GM19372 (cell line): ENCODE measurements around the gene ECSIT.
"Not testable (repeated sequence)": the region's sequence is repeated elsewhere in the genome, so short reads cannot be mapped to it uniquely, and the experiment has no call there.

Experiments
- ATAC-seq: cut with Tn5 transposase; IDR thresholded peaks from one replicate; pipeline ENCODE4 v1.9.1; 2021; ENCODE audit warnings: mild to moderate bottlenecking, low read depth, moderate library complexity; ENCODE audit not compliant: unreplicated experiment

ECSIT gene

GRCh38 chr19:11528551-11529341 is at the start of gene ECSIT:
TSS of gene ECSIT (minus strand) at chr19:11529134. CDS start at chr19:11519170, 9,964 bp downstream.
- ATAC-seq, result peak; percentile 91

GRCh38 chr19:11577451-11578257 is 48.7 kb upstream of the ECSIT start, which contains the start of gene ACP5:
TSS of gene ACP5 (minus strand) at chr19:11577645. CDS start at chr19:11577317, 328 bp downstream.
- ATAC-seq, result no peak

- ATAC-seq, result no peak
These were observed 47.3 kb upstream of the ECSIT start for GRCh38 chr19:11576227-11576626.

- no peak for ATAC-seq
These were observed 45.8 kb upstream of the ECSIT start for GRCh38 chr19:11574689-11575088.

- not testable (repeated sequence) for ATAC-seq
These were observed 44.8 kb upstream of the ECSIT start for GRCh38 chr19:11573763-11574162.

- ATAC-seq, result not testable (repeated sequence)
These were observed 44.4 kb upstream of the ECSIT start for GRCh38 chr19:11573354-11573753.

GRCh38 chr19:11570039-11570462 is 41.1 kb upstream of the ECSIT start:
- ATAC-seq, result no peak

GRCh38 chr19:11566164-11566563 is 37.2 kb upstream of the ECSIT start:
- ATAC-seq, result no peak

- not testable (repeated sequence) for ATAC-seq
These were observed 36.7 kb upstream of the ECSIT start for GRCh38 chr19:11565649-11565980.

- not testable (repeated sequence) for ATAC-seq
These were observed 35.3 kb upstream of the ECSIT start for GRCh38 chr19:11564082-11564807.

GRCh38 chr19:11563532-11563931 is 34.6 kb upstream of the ECSIT start:
- ATAC-seq, result no peak

- no peak for ATAC-seq
These were observed 31.6 kb upstream of the ECSIT start for GRCh38 chr19:11560404-11561051.

- peak; percentile 82 for ATAC-seq
These were observed 30.2 kb upstream of the ECSIT start, which contains the start of gene ELOF1 for GRCh38 chr19:11558881-11559828. TSS of gene ELOF1 (minus strand) at chr19:11559230. CDS start at chr19:11554347, 4,883 bp downstream.

- no peak for ATAC-seq
These were observed 27.9 kb upstream of the ECSIT start for GRCh38 chr19:11556634-11557420.

GRCh38 chr19:11555246-11555645 is 26.3 kb upstream of the ECSIT start:
- ATAC-seq, result no peak

- ATAC-seq, result no peak
These were observed 25.2 kb upstream of the ECSIT start for GRCh38 chr19:11554160-11554559.

GRCh38 chr19:11552666-11553372 is 23.9 kb upstream of the ECSIT start:
- no peak for ATAC-seq
